ENCODE results near the gene RDX. TPM values are rescaled to one million over a fixed set of nuclear protein-coding genes. Genes with fewer than 3 reads are reported as not detected.
"Not testable (repeated sequence)": the region's sequence is repeated elsewhere in the genome, so short reads cannot be mapped to it uniquely, and the experiment has no call there.

The RDX gene
- polyA plus RNA-seq, 1 experiment = 23.4 TPM

DNA sequence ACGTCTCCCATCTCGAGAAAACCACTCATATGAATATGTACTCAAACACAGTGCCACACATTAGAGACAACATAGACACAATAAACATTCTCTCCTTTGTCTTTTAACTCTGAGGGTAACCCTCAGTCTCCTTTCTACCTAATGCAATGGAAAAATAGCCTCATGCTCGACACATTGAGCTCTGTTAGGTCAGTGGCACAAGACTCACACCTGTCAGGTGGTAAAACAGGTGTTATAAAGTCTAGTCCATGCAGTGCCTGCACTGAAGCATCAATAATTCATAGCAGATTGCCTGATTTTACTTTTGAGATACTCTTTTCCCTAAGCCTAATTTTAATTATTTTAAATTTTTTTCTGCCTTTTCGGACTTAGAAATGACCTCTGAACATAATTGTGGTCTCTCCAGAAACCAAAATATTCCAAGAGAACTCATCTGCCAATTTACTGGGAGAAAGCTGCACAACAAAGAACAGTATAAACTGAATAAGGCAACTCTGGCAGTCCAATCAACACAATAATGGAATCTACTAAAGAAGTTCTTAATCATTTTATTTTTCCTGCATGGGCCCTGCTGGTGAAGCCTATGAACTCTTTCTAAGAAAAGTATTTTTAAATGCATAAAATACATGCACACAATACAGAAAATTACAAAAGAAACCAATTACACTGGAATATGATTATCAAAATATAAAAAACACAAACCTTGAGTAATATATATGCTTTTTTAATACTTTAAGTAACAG, 9.9 kb downstream of the RDX start:
- CTCF ChIA-PET = interaction anchor here (0.6 to 1.5 kb wide), 2 partner anchors 7 to 85 kb away, joined by 3 read pairs; no protein-coding TSS in a partner anchor
- Histone ChIP-seq H3K36me3 (ENCODE audit: control insufficient read depth, insufficient read depth, low read length) (no peaks in the 10 kb centered on the region), H3K4me3 (ENCODE audit: low read depth, low read length) (no peak overlapping the region), H3K27me3 (ENCODE audit: control insufficient read depth, insufficient read depth, low read length) (no peaks in the 10 kb centered on the region)
- TF ChIP-seq, protein P1, sequence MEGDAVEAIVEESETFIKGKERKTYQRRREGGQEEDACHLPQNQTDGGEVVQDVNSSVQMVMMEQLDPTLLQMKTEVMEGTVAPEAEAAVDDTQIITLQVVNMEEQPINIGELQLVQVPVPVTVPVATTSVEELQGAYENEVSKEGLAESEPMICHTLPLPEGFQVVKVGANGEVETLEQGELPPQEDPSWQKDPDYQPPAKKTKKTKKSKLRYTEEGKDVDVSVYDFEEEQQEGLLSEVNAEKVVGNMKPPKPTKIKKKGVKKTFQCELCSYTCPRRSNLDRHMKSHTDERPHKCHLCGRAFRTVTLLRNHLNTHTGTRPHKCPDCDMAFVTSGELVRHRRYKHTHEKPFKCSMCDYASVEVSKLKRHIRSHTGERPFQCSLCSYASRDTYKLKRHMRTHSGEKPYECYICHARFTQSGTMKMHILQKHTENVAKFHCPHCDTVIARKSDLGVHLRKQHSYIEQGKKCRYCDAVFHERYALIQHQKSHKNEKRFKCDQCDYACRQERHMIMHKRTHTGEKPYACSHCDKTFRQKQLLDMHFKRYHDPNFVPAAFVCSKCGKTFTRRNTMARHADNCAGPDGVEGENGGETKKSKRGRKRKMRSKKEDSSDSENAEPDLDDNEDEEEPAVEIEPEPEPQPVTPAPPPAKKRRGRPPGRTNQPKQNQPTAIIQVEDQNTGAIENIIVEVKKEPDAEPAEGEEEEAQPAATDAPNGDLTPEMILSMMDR (IDR thresholded peaks at IDR 0.05; ENCODE audit: insufficient read depth, low read depth, low read length) = no peak
- no peak for DNase-seq (ENCODE audit: low read depth)
- POLR2A ChIA-PET = no interaction called here

DNA sequence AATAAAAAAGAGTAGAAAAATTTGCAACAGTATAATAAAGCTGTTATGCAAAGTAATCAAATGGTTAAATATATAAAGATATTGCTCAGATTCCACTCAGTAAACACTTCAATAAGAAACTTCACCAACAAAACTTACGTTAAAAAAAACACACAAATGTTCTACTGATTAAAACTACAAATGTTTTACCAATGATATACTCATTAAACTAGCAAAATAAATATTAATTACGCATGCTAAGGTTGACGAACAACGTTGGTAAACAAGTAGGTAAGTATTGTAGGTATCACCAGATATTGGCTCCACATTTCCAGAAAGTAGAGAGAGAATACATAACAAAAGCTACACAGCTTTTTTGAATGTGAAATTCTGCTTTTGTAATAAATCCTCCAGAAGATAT, 12.6 kb downstream of the RDX start:
- Histone ChIP-seq H3K27me3 (ENCODE audit: control insufficient read depth, insufficient read depth, low read length) (no peaks in the 10 kb centered on the region), H3K4me3 (ENCODE audit: low read depth, low read length) (no peak overlapping the region), H3K36me3 (ENCODE audit: control insufficient read depth, insufficient read depth, low read length) (no peaks in the 10 kb centered on the region)
- ChIA-PET CTCF (no interaction called here), POLR2A (no interaction called here)
- TF ChIP-seq, protein P1 (IDR thresholded peaks at IDR 0.05; ENCODE audit: insufficient read depth, low read depth, low read length) = no peak
- no peak for DNase-seq (ENCODE audit: low read depth)

DNA sequence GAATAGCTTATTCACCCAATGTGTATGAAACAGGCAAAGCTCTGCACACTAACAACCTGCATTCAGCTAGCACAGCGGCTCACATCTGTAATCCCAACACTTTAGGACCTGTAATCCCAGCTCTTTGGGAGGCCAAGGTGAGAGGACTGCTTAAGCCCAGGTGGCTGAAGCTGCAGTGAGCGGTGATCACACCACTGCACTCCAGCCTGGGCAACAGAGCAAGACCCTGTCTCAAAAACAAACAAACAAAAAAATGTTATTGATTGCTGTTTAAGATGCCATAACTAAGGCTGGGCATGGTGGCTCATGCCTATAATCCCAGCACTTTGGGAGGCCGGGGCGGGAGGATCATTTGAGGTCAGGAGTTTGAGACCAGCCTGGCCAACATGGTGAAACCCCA, 15.8 kb downstream of the RDX start:
- POLR2A ChIA-PET = interaction anchor here (0.9 kb wide), 1 partner anchor 1164 kb away, joined by 12 read pairs; no protein-coding TSS in a partner anchor

DNA sequence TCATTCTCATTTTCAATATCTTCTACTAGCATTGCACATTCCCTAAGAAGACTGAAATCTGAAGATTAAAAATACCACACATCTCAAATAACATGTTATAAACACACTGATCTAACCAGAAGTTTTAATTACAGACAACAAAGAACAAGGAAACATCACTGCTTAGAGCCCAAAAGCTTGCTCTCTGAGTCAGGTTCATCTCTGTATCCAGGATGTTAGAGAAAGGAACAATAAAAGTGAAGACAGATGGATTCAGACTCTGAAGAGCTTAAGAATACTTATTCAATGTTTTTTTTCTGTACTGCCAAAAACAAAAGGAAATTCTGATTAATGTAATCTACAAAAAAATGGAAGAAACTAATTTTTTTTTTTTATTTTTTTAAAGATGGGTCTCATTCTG, 16.5 kb downstream of the RDX start:
- Histone ChIP-seq H3K36me3 (ENCODE audit: control insufficient read depth, insufficient read depth, low read length) (no peaks in the 10 kb centered on the region), H3K27me3 (ENCODE audit: control insufficient read depth, insufficient read depth, low read length) (no peaks in the 10 kb centered on the region), H3K4me3 (ENCODE audit: low read depth, low read length) (no peak overlapping the region)
- no peak for DNase-seq (ENCODE audit: low read depth)
- ChIA-PET CTCF (interaction anchor here (0.7 kb wide), 1 partner anchor 423 kb away, joined by 6 read pairs; no protein-coding TSS in a partner anchor), POLR2A (interaction anchor here (0.6 kb wide), 1 partner anchor 762 kb away, joined by 4 read pairs; no protein-coding TSS in a partner anchor)
- TF ChIP-seq, protein P1 (IDR thresholded peaks at IDR 0.05; ENCODE audit: insufficient read depth, low read depth, low read length) = no peak

More for the DNA sequence above, 15.8 kb downstream of the RDX start:
- H3K4me3 ChIP-seq (ENCODE audit: low read depth, low read length); H3K36me3 ChIP-seq (ENCODE audit: control insufficient read depth, insufficient read depth, low read length); H3K27me3 ChIP-seq (ENCODE audit: control insufficient read depth, insufficient read depth, low read length); DNase-seq (ENCODE audit: low read depth); CTCF ChIA-PET: not testable (repeated sequence)

DNA sequence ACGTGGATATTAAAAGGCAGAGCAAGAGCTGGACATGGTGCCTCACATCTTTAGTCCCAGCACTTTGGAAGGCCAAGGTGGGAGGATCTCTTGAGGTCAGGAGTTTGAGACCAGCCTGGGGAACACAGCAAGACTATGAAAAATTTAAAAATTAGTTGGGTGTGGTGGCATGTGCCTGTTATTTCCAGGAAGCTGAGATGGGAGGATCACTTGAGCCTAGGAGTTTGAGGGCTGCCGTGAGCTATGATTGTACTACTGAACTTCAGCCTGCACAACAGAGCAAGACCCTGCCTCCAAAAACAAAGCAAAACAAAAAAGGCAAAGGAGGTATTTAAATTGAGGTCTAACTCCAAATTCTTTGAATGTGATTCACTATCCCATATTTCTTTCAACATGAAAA, 23.5 kb downstream of the RDX start:
- TF ChIP-seq, protein P1 (IDR thresholded peaks at IDR 0.05; ENCODE audit: insufficient read depth, low read depth, low read length) = no peak
- no peak for DNase-seq (ENCODE audit: low read depth)
- ChIA-PET POLR2A (no interaction called here), CTCF (interaction anchor here (1.0 kb wide), 1 partner anchor 77 kb away, joined by 3 read pairs; no protein-coding TSS in a partner anchor)
- H3K4me3 ChIP-seq (ENCODE audit: low read depth, low read length) = no peak overlapping the region
- H3K27me3 ChIP-seq (ENCODE audit: control insufficient read depth, insufficient read depth, low read length) = no peaks in the 10 kb centered on the region
- H3K36me3 ChIP-seq (ENCODE audit: control insufficient read depth, insufficient read depth, low read length) = peaks cover 1% of the 10 kb centered on the region; the same call in 1 of the 2 replicates
